D721Med (cell line): ENCODE results near the gene CDK17.

Source experiments
- DNase-seq: peaks from one replicate; pipeline ENCODE4 v3.0.0; 2011; ENCODE audit warnings: low spot score; ENCODE audit not compliant: insufficient read length
- FAIRE-seq: peaks from 2 replicates; lab custom pipeline; 2011; peaks lifted over from hg19 to GRCh38; lab: Jason Lieb, UNC
- CTCF ChIP-seq: IDR thresholded peaks from 2 replicates; pipeline ENCODE4 v1.5.1; 2012; ENCODE audit warnings: mild to moderate bottlenecking, control low read depth; ENCODE audit not compliant: insufficient read depth; ENCODE audit errors: missing control alignments

CDK17 gene

GRCh38 chr12:96375841-96376604 lies 24.2 kb downstream of the CDK17 start:
- DNase-seq (no peak), FAIRE-seq (no peak)

DNA sequence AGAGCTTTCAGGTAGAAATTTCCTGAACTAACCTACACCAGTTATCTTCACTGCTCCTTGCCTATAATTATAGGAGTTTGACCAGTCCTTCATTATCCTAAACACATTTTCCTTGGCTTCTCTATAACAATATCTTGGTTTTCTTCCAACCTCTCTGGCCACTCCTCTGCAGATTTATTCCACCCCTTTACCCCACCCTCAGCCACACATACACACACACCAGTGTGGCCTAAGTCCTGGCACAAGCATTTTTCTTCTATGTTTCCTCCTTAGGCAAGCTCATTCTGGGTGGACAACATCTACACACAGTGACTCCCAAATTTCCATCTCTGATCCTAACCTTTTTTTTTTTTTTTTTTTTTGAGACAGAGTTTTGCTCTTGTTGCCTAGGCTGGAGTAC lies 25.1 kb downstream of the CDK17 start:
- TF ChIP-seq CTCF: no peak
- FAIRE-seq (no peak), DNase-seq (no peak)

More at GRCh38 chr12:96375841-96376604, 24.2 kb downstream of the CDK17 start:
- no peak for TF ChIP-seq CTCF

- FAIRE-seq: no peak
- no peak for TF ChIP-seq CTCF
- no peak for DNase-seq
Measured at GRCh38 chr12:96371790-96372699, 28.2 kb downstream of the CDK17 start.

GRCh38 chr12:96371138-96371789 lies 29.0 kb downstream of the CDK17 start:
- FAIRE-seq: no peak
- no peak for DNase-seq
- TF ChIP-seq CTCF: no peak

DNA sequence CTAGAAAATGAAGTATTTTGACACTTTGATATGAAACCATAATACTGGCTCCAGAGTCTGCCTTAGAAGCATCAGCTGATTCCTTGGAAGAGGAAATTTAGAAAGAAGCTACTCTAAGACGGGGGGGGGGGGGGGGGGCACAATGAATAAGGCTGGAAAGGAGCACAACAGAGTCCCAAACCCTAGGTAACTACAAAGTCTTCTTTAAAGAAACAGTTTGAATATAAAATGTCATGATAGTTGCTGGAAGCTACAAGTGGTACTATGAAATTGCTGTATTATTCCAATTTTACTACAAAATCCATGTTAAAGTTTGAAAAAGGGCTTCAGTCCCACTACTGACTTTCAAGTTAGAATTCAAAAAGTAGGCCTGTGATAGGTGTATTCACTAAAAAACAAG lies 31.6 kb downstream of the CDK17 start:
- FAIRE-seq: no peak
- no peak for TF ChIP-seq CTCF
- no peak for DNase-seq

DNA sequence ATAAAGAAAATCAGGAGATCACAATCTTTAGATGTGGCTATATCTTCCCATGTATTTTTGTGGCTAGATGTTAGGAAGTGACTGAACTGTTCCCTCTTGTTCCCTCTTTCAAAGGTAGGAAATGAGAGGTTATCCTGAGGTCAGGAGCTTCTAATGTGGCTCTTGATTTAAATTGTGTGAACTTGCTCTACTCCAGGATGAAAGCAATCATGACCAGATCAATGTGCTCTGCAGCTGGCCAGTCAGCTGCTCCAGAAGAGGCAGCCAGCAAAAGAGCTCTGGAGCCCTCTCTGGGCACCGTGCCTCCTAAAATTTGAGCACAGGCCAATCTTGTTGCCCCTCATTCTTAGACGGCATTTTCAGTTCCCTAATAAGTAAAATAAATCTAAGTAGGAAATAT lies 32.0 kb downstream of the CDK17 start:
- FAIRE-seq (no peak), DNase-seq (no peak)
- no peak for TF ChIP-seq CTCF
